GM21528 (cell line): ENCODE data around the gene FBXO28.

Source experiments
- ATAC-seq: cut with Tn5 transposase; IDR thresholded peaks from one replicate; pipeline ENCODE4 v1.9.1; 2021; ENCODE audit warnings: mild to moderate bottlenecking, moderate library complexity; ENCODE audit not compliant: unreplicated experiment, low FRiP score

Gene FBXO28

DNA sequence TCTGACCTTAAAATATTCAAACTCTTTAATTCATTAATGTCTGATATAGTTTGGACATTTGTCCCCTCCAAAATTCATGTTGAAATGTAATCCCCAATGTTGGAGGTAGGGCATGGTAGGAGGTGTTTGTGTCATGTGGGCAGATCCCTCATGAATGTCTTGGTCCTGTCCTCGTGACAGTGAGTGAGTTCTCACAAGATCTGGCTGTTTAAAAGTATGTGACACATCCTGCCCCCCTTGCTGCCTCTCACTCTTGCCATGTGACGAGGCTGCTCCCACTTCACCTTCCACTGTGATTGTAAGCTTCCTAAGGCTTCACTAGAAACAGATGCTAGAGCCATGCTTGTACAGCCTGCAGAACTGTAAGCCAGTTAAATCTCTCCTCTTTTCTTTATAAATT, 21.3 kb upstream of the FBXO28 start:
- no peak for ATAC-seq

GRCh38 chr1:224095339-224095738, 18.6 kb upstream of the FBXO28 start:
- no peak for ATAC-seq

DNA sequence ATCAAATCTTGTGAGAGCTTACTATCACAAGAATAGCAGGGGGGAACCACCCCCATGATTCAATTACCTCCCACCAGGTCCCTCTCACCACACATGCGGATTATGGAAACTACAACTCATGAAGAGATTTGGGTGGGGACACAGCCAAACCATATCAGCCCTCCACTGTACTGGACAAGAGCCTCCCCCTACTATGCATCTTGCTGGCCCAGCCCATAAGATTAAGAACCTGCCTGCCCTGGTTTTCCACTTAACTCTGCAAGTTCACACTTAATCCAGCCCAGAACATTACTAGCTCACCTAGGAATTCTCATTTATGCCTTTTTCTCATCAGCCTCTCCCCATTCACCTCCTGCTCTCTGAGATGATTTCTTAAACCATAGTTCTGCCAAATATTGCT, 18.0 kb upstream of the FBXO28 start:
- ATAC-seq = no peak

- no peak for ATAC-seq
Measured at GRCh38 chr1:224096773-224097172, 17.1 kb upstream of the FBXO28 start.

DNA sequence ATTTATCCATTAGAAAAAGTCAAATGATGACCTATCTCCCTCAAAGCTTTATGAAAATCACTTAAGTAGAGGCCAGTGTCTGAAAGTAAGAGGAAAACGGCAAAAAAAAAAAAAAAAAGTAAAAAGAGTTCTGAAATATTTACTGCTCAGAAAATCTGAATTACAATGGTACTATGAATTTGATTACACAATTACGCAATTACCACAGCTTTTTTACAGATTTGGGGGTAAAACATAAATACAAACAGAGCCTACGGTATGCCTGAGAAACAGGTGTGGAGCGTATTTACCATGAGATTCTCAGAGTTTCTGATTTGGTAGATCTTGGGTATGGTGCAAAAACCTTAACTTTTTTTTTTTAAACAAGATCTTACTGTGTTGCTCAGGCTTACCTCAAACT, 15.9 kb upstream of the FBXO28 start:
- ATAC-seq = no peak

DNA sequence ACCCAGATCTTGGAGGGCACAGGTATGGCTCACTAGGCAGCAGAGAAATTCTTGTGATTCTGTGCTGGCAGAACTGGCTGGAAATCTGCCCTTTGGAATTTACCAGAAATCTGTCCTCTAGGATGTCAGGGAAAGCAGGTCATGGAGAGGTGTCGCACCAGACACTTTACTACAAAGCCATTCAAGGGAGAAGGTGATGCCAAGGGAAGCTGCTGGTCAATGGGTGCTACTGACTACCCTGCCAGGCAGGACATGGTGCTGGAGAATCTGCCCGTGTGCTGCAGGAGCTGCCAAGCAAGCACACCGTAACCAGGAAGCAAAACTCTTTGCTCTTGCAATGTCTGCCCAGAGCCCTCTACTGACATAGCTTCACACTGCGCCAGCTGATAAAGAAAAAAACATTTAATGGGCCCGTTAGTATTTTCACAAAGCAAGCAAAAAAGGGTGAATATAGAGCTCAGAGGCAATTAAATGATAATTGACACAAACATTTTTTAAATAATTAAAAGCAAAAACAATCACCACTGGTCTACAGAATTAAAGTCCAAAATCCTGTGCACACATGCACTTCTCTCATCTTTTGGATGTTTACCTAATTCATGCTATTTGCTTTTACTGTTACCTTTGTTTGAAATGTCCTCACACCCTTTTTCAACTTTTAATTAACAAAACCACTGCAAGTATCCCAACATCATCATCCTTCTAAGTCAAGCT, 7.2 kb upstream of the FBXO28 start:
- ATAC-seq = peak; percentile 72

DNA sequence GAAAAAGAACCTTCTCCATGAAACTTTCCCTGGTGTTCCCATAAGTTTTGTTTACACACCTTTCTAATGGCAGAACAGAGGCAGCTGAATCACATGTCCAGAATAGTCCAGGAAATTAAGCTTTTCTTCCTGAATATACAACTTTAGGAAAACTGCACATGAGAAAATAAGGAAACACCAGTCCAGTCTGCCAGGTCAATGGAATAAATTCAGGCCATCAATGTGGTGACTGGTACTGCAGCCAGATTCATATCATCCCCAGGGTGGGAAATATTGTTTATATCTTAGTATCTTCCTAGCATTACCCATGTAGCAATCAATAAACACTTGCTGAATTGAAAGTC, 6.7 kb upstream of the FBXO28 start:
- no peak for ATAC-seq

- no peak for ATAC-seq
Measured at GRCh38 chr1:224108991-224109390, 4.9 kb upstream of the FBXO28 start.

DNA sequence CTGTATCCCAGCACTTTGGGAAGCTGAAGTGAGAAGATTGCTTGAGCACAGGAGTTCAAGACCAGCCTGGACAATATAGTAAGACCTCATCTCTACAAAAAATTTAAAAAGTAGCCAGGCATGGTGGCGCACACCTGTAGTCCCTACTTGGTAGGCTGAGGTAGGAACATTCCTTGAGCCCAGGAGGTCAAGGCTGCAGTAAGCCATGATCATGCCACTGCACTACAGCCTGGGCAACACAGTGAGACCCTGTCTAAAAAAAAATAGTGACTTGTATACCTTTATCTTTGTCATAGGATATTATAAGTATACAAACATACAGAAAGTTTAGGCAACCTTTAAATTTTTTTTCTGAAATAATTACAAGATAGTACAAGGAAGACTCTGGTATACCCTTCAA, 3.9 kb upstream of the FBXO28 start:
- no peak for ATAC-seq

- no peak for ATAC-seq
Measured at GRCh38 chr1:224113005-224113404, 906 bp upstream of the FBXO28 start.

GRCh38 chr1:224113545-224113917, 380 bp upstream of the FBXO28 start:
- peak; percentile 6 for ATAC-seq

DNA sequence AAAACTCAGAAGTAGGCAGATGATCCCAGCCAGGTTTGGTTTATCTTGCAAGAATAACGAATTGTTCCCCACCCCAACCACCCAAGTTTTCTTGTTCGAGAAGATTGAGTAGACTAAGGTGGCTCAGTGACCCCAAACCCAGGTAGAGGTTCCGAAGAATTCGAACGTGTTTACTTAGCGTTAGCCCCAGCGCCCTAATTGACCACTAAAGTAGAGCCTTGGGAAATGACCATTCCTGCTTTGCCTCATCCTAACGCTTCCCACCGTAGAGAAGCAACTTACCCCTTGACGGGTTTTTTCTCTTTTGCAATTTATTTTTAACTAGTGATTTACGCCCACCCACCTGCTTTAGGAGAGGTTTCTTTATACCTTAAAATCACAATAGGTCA, 870 bp downstream of the FBXO28 start:
- peak; percentile 5 for ATAC-seq

- ATAC-seq = no peak
Measured at GRCh38 chr1:224116131-224116530, 2.2 kb downstream of the FBXO28 start.

DNA sequence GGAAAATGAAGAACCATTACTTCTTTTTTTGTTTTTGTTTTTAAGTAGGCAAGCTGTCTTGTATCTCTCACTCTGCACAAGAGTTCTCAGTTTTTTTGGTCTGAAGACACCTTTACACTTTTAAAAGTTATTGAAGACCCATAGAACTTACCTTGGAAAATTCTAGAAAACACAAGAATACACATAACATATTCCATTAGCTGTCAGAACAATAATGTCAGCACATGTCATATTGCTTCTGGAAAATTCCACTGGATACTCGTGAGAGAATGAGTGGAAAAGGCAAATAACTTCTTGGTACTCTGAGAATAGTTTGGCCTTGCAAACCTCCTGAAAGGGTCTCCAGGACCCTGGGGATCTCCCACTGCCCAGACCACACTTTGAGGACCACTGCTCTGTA, 4.8 kb downstream of the FBXO28 start:
- no peak for ATAC-seq

- ATAC-seq = no peak
Measured at GRCh38 chr1:224123136-224123535, 9.2 kb downstream of the FBXO28 start.

GRCh38 chr1:224124220-224124619, 10.3 kb downstream of the FBXO28 start:
- no peak for ATAC-seq

- ATAC-seq = no peak
Measured at GRCh38 chr1:224127925-224128819, 14.3 kb downstream of the FBXO28 start.

DNA sequence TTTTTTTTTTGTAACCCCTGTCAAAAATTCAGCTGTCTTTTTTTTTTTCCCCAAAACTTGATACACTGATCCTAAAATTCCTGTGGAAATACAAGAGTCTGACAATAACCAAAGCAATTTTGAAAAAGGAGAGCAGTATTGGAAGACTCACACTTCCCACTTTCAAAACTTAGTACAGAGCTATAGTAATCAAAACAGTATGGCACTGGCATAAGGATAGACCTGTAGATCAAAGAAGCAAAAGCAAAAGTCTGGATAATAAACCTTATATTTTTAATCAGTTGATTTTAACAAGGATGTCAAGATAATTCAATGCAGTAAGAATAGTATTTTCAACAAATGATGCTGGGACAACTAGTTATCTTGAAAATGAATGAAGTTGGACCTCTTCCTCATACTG, 17.3 kb downstream of the FBXO28 start:
- ATAC-seq = no peak

DNA sequence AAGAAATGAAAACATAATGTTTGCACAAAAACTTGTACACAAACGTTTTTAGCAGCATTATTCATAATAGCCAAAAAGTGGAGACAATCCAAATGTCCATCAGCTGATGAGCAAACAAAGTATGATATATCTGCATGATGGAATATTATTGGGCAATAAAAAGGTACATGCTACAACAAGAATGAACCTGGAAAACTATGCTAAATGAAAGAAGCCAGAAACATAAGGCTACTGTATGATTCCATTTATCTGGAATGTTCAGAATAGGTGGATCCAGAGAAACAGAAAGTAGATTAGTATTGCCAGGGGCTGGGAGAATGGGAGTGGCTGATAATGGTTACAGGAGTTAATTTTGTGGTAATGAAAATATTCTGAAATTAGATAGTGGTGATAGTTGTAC, 19.0 kb downstream of the FBXO28 start:
- no peak for ATAC-seq

DNA sequence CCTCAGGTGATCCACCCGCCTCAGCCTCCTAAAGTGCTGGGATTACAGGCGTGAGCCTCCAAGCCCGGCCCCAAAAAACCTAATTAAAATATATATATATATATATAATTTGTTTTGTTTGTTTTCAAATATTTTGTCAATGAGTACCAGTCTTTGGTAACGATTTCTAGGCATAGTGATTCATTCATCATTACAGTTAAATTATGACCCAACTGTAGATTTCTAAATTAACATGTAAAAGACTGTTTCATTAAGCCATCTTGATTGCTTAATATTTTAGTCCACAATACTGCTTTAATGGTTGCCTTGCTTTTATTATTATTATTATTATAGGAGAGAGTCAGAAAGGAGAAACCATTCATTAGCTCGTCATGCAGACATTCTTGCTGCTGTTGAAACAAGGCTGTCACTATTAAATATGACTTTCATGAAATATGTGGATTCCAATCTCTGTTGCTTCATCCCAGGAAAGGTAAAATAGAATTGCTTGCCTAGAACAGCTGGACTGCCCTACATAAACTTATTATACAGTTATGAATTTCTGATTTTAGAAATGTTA, 19.9 kb downstream of the FBXO28 start:
- ATAC-seq = no peak

- no peak for ATAC-seq
Measured at GRCh38 chr1:224137518-224137917, 23.6 kb downstream of the FBXO28 start.

DNA sequence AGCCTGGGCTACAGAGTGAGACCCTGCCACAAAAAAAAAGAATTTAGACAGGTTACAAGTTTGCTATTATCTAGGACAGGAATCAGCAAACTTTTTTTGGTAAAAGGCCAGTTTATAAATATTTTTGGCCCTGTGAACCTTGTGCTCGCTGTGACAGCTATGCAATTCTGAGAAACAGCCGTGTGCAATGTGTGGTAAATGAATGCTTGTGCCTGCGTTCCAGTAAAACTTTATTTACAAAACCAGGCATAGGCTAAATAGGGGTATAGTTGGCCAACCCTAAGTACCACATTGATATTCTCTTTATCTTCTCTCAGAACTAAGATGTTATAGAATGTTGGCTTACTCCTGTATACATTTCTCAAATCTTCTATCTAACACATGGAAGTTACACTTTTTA, 24.3 kb downstream of the FBXO28 start:
- no peak for ATAC-seq
